GM21786 (cell line): ENCODE results near the gene KRTAP10-2.
"Not testable (repeated sequence)": the region's sequence is repeated elsewhere in the genome, so short reads cannot be mapped to it uniquely, and the experiment has no call there.

Experiments
- ATAC-seq: cut with Tn5 transposase; IDR thresholded peaks from one replicate; pipeline ENCODE4 v1.9.1; 2021; ENCODE audit not compliant: unreplicated experiment

The KRTAP10-2 gene, protein sequence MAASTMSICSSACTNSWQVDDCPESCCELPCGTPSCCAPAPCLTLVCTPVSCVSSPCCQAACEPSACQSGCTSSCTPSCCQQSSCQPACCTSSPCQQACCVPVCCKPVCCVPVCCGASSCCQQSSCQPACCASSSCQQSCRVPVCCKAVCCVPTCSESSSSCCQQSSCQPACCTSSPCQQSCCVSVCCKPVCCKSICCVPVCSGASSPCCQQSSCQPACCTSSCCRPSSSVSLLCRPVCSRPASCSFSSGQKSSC

GRCh38 chr21:44551340-44551961 is at the start of gene KRTAP10-2:
Gene KRTAP10-2, minus strand, starts transcription at chr21:44551505. Its CDS starts 47 bp downstream, at chr21:44551458.
- no peak for ATAC-seq

- ATAC-seq = not testable (repeated sequence)
Measured at GRCh38 chr21:44601091-44601490, 49.8 kb upstream of the KRTAP10-2 start.

GRCh38 chr21:44600118-44600978 is 49.0 kb upstream of the KRTAP10-2 start, which contains the start of gene KRTAP10-7:
Gene KRTAP10-7, plus strand, starts transcription at chr21:44600597. Its CDS starts 25 bp downstream, at chr21:44600622.
- ATAC-seq = not testable (repeated sequence)

- ATAC-seq = no peak
Measured at GRCh38 chr21:44599264-44600029, 48.1 kb upstream of the KRTAP10-2 start.

- no peak for ATAC-seq
Measured at GRCh38 chr21:44598061-44598460, 46.8 kb upstream of the KRTAP10-2 start.

DNA sequence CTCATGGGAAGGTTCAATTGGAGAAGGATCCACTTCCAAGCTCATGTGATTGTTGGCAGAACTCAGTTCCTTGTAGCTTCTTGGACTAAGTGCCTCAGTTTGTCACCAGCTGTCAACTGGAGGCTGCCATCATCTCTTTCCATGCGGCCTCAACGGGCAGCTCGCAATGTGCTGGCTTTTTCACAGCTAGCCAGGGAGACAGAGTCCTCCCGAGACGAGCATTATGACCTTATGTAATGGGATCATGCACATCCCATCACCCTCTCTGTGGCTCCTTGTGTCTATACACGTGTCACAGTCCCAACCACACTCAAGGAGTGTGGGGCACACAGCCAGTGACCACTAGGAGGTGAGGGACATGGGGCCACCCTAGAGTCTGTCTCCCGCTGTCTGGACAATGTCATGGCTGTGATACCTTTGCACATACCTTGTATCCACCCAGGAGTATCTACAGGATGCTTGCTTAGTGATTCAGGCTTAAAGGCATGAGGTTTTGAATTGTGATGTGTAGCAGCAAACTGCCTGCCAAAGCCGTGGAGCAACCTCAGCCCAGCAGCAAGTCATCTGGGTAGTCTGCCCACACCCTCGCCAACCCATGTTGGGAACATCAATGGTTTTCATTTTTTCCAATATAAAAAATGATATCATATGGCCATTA is 44.9 kb upstream of the KRTAP10-2 start:
- ATAC-seq = no peak

- ATAC-seq = no peak
Measured at GRCh38 chr21:44595524-44595923, 44.2 kb upstream of the KRTAP10-2 start.

- ATAC-seq = no peak
Measured at GRCh38 chr21:44594406-44594916, 43.2 kb upstream of the KRTAP10-2 start.

DNA sequence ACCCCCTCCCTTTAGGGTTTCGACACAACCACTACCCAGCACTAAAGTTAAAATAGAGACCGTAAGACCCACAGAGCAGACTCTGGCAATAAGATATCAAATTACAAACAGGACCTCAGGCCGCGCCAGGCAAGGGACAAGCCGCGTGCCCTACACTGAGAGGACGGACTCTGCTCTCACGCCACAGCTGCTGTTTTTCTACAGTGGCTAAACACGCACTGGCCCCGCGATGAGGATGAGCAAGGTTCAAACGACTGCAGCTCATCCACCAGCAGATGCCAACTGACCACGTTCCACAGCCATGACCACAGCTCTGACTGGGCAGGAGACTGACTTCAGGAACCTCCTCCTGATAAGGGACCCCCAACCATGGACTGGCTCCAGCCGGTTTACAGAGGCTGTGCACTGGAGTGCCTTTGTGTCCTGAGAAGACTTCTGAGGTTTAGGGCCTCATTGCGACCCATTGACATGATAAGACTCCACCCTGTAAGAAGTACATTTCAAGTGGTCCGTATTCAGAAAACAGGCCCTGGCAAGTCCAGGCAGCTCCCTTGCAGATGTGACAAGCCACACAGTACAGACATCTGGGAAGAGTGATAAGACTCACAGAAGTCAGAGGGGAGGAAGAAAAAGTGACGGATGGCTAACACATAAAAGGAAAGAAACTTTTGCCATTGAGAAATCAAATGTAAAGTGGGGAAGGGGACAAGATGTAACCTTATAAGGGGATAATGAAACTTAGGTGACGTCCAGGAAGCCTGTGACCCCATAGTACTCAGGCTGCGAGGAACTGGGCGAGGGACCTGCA is 42.5 kb upstream of the KRTAP10-2 start:
- ATAC-seq = no peak

GRCh38 chr21:44592446-44593311 is 41.4 kb upstream of the KRTAP10-2 start, which contains the start of gene KRTAP10-6:
Gene KRTAP10-6, minus strand, starts transcription at chr21:44592505. Its CDS starts 21 bp downstream, at chr21:44592484.
- no peak for ATAC-seq

- ATAC-seq = not testable (repeated sequence)
Measured at GRCh38 chr21:44591801-44592130, 40.5 kb upstream of the KRTAP10-2 start.

GRCh38 chr21:44590897-44591800 is 39.8 kb upstream of the KRTAP10-2 start:
- ATAC-seq = not testable (repeated sequence)

GRCh38 chr21:44590311-44590721 is 39.0 kb upstream of the KRTAP10-2 start:
- ATAC-seq = no peak

GRCh38 chr21:44589586-44590305 is 38.4 kb upstream of the KRTAP10-2 start:
- ATAC-seq = no peak

GRCh38 chr21:44589094-44589493 is 37.8 kb upstream of the KRTAP10-2 start:
- no peak for ATAC-seq

- no peak for ATAC-seq
Measured at GRCh38 chr21:44585892-44586291, 34.6 kb upstream of the KRTAP10-2 start.

DNA sequence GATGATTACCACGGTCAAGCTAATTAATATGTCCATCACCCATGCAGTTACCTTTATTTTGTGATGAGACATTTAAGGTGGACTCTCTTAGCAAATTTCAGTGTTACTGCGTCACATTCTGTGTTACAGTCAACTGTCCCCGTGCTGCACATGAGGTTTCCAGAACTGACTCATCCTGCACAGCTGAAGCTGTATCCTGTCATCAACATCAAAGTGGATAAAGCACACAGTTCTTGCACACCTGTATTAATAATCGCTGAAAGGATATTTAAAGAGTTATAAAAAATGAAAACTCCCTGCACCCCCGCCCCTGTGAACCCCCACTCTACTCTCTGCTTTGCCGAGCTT is 32.5 kb upstream of the KRTAP10-2 start:
- no peak for ATAC-seq
